Islet of Langerhans (tissue), 1 donor: ENCODE measurements around the gene ZBTB40.

Experiments
- FAIRE-seq: peaks from one replicate; lab custom pipeline; 2011; peaks lifted over from hg19 to GRCh38; lab: Jason Lieb, UNC

ZBTB40 gene

GRCh38 chr1:22503721-22504410 lies 52.2 kb downstream of the ZBTB40 start:
- FAIRE-seq, result no peak

DNA sequence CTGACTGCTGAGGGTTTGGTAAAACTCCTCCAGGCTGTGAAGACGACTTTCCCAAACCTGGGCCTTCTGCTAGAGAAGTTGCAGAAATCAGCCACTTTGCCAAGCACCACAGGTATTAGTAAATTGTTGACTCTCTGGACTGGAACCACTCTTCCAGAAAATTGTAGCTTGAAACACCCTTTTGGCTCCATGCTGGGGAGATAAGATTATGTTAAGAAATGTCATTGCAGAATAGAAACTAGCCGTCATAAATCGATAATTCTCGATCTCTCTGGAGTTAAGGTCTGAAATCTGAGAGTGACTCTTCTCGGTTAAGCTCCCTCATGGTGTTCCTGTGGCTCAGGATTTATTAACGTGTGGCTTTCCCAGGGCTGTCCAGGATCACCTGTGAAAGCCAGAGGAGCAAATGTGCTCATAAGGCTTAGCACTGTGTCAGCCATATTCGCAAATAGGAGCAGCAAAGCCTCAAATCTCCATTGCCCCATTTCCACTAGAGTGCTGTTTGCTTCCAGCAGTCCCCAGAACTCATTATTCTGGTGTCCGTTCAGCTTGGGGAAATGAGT lies 54.6 kb downstream of the ZBTB40 start:
- no peak for FAIRE-seq

DNA sequence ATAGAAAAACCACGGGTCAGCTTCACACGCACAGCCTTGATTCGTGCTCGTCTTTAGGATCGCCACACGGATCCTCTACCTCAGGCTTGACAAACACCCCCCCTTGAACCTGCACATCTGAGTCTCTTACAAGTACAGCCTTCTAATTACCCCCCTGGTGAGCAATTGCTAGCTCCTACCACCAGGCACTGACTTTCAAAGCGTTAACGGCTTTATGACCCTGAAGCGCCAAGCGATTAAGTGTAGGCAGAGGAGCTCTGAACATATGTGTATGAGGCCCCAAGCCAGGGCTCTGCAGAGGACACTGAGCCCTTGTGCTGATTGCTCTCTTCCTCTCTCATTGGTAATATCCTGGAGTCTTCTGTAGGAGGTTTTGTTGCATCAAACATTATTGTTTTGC lies 55.9 kb downstream of the ZBTB40 start:
- FAIRE-seq, result no peak

DNA sequence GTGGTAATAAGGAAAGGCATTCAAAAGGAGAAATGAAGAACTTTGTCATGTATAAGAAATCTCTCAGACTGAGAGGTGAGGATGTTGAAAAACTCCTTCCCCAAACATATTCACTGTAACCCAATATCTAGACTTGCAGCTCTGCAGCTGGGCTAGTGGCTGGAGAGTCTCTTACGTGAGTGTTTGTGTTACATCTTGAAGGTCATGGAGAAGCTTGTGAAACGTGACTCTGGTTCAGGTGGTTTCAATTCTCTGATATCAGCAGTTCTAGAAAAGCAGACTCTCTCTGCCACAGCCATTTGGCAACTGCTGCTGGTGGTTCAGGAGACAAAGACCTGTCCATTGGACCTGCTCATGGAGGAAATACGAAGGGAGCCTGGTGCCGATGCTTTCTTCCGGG lies 56.7 kb downstream of the ZBTB40 start:
- FAIRE-seq, result no peak

GRCh38 chr1:22508991-22509390 lies 57.3 kb downstream of the ZBTB40 start:
- no peak for FAIRE-seq

GRCh38 chr1:22509815-22510214 lies 58.2 kb downstream of the ZBTB40 start:
- FAIRE-seq, result no peak

- FAIRE-seq, result no peak
Observed at GRCh38 chr1:22512873-22513272, 61.2 kb downstream of the ZBTB40 start.

DNA sequence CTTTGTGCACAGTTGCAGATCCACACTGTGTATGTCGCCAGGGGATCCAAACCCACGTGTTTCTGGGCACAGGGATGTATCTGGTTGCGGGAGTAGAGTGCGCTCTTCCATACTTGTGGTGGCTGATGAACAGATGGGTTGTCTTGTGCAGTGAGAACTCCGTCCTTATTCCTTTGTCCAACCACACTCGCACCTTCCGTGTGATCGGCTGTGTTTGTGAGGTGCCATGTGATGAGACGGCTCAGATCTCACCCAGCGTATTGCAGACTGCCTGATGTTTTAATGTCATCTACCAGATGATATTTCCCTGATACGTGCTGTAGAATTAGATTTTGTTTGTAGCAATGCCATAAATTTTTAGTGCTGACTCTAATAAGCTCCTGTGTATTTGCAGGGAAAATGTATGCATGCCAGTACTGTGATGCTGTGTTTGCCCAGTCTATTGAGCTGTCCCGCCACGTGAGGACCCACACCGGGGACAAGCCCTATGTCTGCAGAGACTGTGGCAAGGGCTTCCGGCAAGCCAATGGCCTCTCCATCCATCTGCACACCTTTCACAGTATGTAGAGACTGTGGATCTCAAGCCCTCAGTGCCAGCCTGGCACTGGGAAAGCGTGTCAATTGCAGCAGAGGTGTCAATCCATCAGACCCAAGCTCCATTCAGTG lies 65.4 kb downstream of the ZBTB40 start:
- no peak for FAIRE-seq

GRCh38 chr1:22517956-22518355 lies 66.3 kb downstream of the ZBTB40 start:
- FAIRE-seq, result no peak

- no peak for FAIRE-seq
Observed at GRCh38 chr1:22518379-22518778, 66.7 kb downstream of the ZBTB40 start.

- FAIRE-seq, result no peak
Observed at GRCh38 chr1:22520871-22521270, 69.2 kb downstream of the ZBTB40 start.

GRCh38 chr1:22521692-22522091 lies 70.0 kb downstream of the ZBTB40 start:
- no peak for FAIRE-seq

DNA sequence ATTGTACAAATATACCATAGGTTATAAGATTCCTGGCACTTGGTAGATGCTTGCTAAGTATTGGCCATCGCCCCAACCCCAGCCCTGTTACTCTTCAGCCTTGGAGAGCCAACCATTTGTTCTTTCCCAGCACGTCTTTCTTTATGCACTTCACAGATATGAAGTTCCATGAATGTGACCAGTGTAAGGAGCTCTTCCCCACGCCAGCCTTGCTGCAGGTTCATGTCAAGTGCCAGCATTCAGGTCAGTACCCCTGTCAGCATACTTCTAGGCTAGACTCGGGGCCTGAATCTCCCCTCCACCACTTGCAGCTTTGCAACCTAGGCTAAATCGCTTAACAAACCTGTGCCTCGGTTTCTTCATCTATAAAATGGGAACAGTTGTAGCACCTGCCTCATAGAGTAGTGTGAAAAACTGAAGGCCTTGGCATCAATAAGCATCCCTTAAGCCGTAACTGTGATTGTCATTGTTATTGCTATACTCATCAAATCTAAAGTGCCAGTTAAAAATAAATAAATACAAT lies 70.6 kb downstream of the ZBTB40 start:
- FAIRE-seq, result no peak

GRCh38 chr1:22524481-22524880 lies 72.8 kb downstream of the ZBTB40 start:
- FAIRE-seq, result no peak

GRCh38 chr1:22525211-22525610 lies 73.6 kb downstream of the ZBTB40 start:
- no peak for FAIRE-seq

DNA sequence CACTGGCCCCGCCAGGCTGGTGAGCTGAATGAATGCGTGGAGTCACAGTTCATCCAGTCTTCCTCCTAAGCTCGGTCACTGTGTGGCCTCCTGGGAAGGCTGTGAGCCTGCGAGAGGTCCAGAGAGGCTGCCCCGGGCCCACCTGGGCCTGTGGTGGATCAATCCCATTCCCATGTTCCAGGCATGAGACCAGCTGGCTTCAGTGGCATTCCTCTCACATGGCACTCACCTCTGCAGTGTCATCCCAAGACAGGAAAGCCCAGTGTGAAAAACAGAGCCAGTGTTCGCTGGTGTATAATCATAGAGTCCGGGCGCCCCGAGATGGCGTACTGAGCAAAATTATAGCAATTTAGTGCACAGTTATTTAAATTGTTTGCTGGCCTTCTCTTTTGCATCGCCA lies 74.0 kb downstream of the ZBTB40 start:
- FAIRE-seq, result no peak

- no peak for FAIRE-seq
Observed at GRCh38 chr1:22526098-22526497, 74.4 kb downstream of the ZBTB40 start.

GRCh38 chr1:22526677-22527076 lies 75.0 kb downstream of the ZBTB40 start:
- no peak for FAIRE-seq

DNA sequence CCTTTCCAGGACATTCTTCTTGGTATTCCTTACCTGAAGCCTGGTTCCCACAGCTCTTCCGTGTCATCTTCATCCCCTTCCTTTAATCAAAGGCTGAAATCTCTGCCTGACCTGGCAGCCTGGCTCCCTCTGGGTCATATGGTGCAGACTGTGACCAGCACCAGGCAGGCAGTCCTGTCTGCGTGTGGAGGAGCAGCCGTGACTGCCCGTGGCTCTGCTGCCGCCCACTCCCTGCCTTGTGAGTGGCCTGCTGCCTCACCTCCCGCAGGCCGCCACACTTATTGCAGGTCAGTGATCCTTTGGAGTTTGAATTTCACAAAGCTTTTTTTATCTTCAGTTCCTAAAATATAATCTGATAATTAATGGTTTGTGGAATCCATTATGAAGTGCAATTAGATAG lies 75.5 kb downstream of the ZBTB40 start:
- FAIRE-seq, result no peak

DNA sequence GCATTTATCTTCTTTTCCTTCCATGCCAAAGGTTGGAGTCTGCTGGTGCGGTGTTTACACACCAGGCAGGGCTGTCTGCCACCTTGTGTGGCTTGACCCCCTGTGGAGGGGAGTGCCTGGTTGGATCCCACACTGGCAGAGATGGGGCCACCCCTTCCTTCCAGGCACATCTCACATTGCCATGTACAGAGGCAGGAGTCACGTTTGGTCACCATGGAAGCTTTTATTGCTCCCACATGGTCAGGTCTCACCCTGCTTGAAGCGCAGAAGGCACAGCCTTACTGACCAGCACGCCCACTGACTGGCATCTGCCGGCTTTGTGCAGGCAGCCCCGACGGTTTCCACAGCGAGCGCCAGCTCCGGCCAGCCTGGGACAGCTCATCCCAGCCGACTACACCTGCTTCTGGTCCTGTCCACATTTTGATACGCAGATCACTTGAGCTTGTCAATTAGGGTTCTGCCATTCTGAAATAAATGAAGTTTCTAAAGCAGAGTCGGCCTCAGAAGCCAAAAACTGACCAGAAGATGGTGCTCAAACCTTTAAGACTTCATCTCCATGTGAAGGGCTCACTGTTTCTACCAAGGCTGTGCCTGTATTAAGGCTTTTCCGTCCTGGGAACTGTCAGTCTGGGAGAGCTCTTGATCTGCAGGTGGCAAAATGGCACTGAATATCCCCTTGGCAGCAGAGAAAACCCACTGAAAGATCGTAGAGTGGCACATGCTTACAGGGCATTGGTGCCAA lies 76.1 kb downstream of the ZBTB40 start:
- FAIRE-seq, result no peak

- FAIRE-seq, result no peak
Observed at GRCh38 chr1:22528451-22528850, 76.8 kb downstream of the ZBTB40 start.

- no peak for FAIRE-seq
Observed at GRCh38 chr1:22529901-22530621, 78.4 kb downstream of the ZBTB40 start.
